ENCODE measurements around the gene POLR1A. TPM values are rescaled to one million over a fixed set of nuclear protein-coding genes. Genes with fewer than 3 reads are reported as not detected.
A peak's percentile ranks its signal among the peaks of the same experiment; 100 is the strongest.

The POLR1A gene
- total and polyA plus RNA-seq, 2 donors (not counting 1 experiment from before 2014, with no cell fraction given), result 3.4 to 36.8 TPM

GRCh38 chr2:86016581-86016980 is 89.1 kb downstream of the POLR1A start:
- H4K20me1 ChIP-seq (ENCODE audit: control insufficient read depth, insufficient read depth, low read length, poor library complexity, severe bottlenecking), result no peaks in the 10 kb centered on the region
- 96% methylated on average over 4 of the region's 12 CpGs for WGBS (ENCODE audit: insufficient coverage)
- DNase-seq (no peak), ATAC-seq (ENCODE audit: low read depth) (no peak)
- peak overlapping the region in 3 of 5 experiments; percentile 10 to 37 (median 34) for H3K4me3 ChIP-seq (ENCODE audit: control extremely low read depth in 1 of 5, extremely low read depth in 1 of 5, insufficient read depth in 1 of 5, low read depth in 2 of 5, low read length in 4 of 5)
- Mint-ChIP-seq H3K27ac (peak overlapping the region; percentile 92), H3K4me1 (peaks cover 65% of the 10 kb centered on the region), H3K4me3 (peak overlapping the region; percentile 64), H3K27me3 (no peaks in the 10 kb centered on the region), H3K9me3 (ENCODE audit: insufficient read depth) (peaks cover 4% of the 10 kb centered on the region)
- intact Hi-C loops (cut with micrococcal nuclease), result no loop called here
- H3K9ac ChIP-seq (ENCODE audit: low read length), result peak overlapping the region; percentile 36
- peak overlapping the region; percentile 80 to 87 for H3K27ac ChIP-seq (ENCODE audit: low read length in 2 of 2)
- H3K79me2 ChIP-seq (ENCODE audit: control insufficient read depth, insufficient read depth, low read length), result no peaks in the 10 kb centered on the region
- ChIA-PET CTCF (interaction anchor here (0.7 to 1.7 kb wide), 6 partner anchors 9 to 288 kb away, joined by 3 to 8 read pairs (median 4); no protein-coding TSS in a partner anchor), POLR2A (interaction anchor here (1.2 to 1.6 kb wide), 3 partner anchors 17 to 23 kb away, joined by 6 to 10 read pairs (median 6); no protein-coding TSS in a partner anchor)
- H3K9me3 ChIP-seq (ENCODE audit: control extremely low read depth in 1 of 3, control insufficient read depth in 2 of 3, insufficient read depth in 1 of 3, low read length in 2 of 3), result peaks cover 0 to 29% (median 7%) of the 10 kb centered on the region in 3 donors
- no peaks in the 10 kb centered on the region for H3K36me3 ChIP-seq (replicated peaks in 1 of 2; ENCODE audit: control extremely low read depth in 1 of 2, control insufficient read depth in 1 of 2, extremely low read depth in 1 of 2, insufficient read depth in 2 of 2, low read length in 1 of 2)
- H3K4me2 ChIP-seq (replicated peaks; ENCODE audit: low read depth, low read length, poor library complexity, severe bottlenecking), result peak overlapping the region; percentile 71
- H3K27me3 ChIP-seq (replicated peaks in 1 of 4; ENCODE audit: control extremely low read depth in 1 of 4, control insufficient read depth in 3 of 4, insufficient read depth in 4 of 4, low read length in 3 of 4), result no peaks in the 10 kb centered on the region
- no peak for TF ChIP-seq EZH2 (IDR thresholded peaks at IDR 0.05; ENCODE audit: borderline replicate concordance, insufficient read depth, low read depth, low read length, poor library complexity, severe bottlenecking)
- no peak for TF ChIP-seq CTCF (IDR thresholded peaks at IDR 0.05)
- H3K4me1 ChIP-seq (ENCODE audit: control insufficient read depth in 2 of 2, insufficient read depth in 2 of 2, low read length in 2 of 2), result peaks cover 43 to 64% of the 10 kb centered on the region in 2 donors
- H2AFZ ChIP-seq (ENCODE audit: insufficient read depth, low read depth, low read length, poor library complexity, severe bottlenecking), result peak overlapping the region; percentile 63

DNA sequence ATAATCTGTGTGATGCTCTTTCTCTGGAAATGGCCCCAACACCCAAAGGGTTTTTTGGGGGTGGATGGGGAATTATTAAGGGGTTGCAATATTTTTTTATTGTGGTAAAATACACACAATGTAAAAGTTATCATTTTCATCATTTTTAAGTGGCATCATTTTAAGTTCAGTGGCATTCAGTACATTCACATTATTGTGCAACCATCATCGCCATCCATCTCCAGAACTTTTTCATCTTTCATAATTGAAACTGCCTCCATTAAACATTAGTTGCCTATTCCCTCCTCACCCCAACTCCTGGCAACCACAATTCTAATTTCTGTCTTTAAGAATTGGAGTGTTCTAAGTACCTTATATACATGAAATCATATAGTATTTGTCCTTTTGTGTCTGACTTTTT is 90.0 kb downstream of the POLR1A start:
- Mint-ChIP-seq H3K27ac (peak overlapping the region; percentile 92), H3K4me1 (peaks cover 66% of the 10 kb centered on the region), H3K27me3 (no peaks in the 10 kb centered on the region), H3K9me3 (ENCODE audit: insufficient read depth) (peaks cover 4% of the 10 kb centered on the region), H3K4me3 (peak overlapping the region; percentile 41)
- Histone ChIP-seq H3K4me1 (ENCODE audit: control insufficient read depth in 2 of 2, insufficient read depth in 2 of 2, low read length in 2 of 2) (peaks cover 43 to 64% of the 10 kb centered on the region in 2 donors), H3K36me3 (replicated peaks in 1 of 2; ENCODE audit: control extremely low read depth in 1 of 2, control insufficient read depth in 1 of 2, extremely low read depth in 1 of 2, insufficient read depth in 2 of 2, low read length in 1 of 2) (no peaks in the 10 kb centered on the region), H3K9me3 (ENCODE audit: control extremely low read depth in 1 of 3, control insufficient read depth in 2 of 3, insufficient read depth in 1 of 3, low read length in 2 of 3) (peaks cover 0 to 29% (median 7%) of the 10 kb centered on the region in 3 donors), H2AFZ (ENCODE audit: insufficient read depth, low read depth, low read length, poor library complexity, severe bottlenecking) (no peak overlapping the region), H3K9ac (ENCODE audit: low read length) (no peak overlapping the region), H3K4me2 (replicated peaks; ENCODE audit: low read depth, low read length, poor library complexity, severe bottlenecking) (peak overlapping the region; percentile 71), H3K79me2 (ENCODE audit: control insufficient read depth, insufficient read depth, low read length) (no peaks in the 10 kb centered on the region), H4K20me1 (ENCODE audit: control insufficient read depth, insufficient read depth, low read length, poor library complexity, severe bottlenecking) (no peaks in the 10 kb centered on the region), H3K27ac (ENCODE audit: low read length in 2 of 2) (peak overlapping the region; percentile 80 to 87), H3K27me3 (replicated peaks in 1 of 4; ENCODE audit: control extremely low read depth in 1 of 4, control insufficient read depth in 3 of 4, insufficient read depth in 4 of 4, low read length in 3 of 4) (no peaks in the 10 kb centered on the region), H3K4me3 (ENCODE audit: control extremely low read depth in 1 of 5, extremely low read depth in 1 of 5, insufficient read depth in 1 of 5, low read depth in 2 of 5, low read length in 4 of 5) (no peak overlapping the region)
- CTCF ChIA-PET, result interaction anchor here (1.2 to 1.6 kb wide), 2 partner anchors 21 to 128 kb away, joined by 3 to 5 read pairs; no protein-coding TSS in a partner anchor
- intact Hi-C loops (cut with micrococcal nuclease), result no loop called here
- TF ChIP-seq EZH2 (IDR thresholded peaks at IDR 0.05; ENCODE audit: borderline replicate concordance, insufficient read depth, low read depth, low read length, poor library complexity, severe bottlenecking) (no peak), CTCF (IDR thresholded peaks at IDR 0.05) (no peak)
- no CpG with 5 or more reads among the region's 1 CpG for WGBS (ENCODE audit: insufficient coverage)
- POLR2A ChIA-PET, result no interaction called here
- no peak for ATAC-seq (ENCODE audit: low read depth)
- DNase-seq, result no peak
